ENCODE results near the gene HMX1. TPM values are rescaled to one million over a fixed set of nuclear protein-coding genes. Genes with fewer than 3 reads are reported as not detected.

Gene HMX1
- total and polyA plus RNA-seq, 2 donors (not counting 3 experiments of a cell fraction or from before 2014, with no cell fraction given), result not detected

GRCh38 chr4:8900588-8900987, 28.9 kb upstream of the HMX1 start:
- BruUV-seq (replicated peaks), result no TSS peak
- ChIA-PET POLR2A (no interaction called here), CTCF (no interaction called here)
- Histone ChIP-seq H3K9me1 (replicated peaks; ENCODE audit: control insufficient read depth, extremely low read depth, insufficient read depth, low read length) (no peaks in the 10 kb centered on the region), H3K4me2 (ENCODE audit: insufficient read depth, low read length) (no peak overlapping the region), H3K27me3 (ENCODE audit: control insufficient read depth in 2 of 2, insufficient read depth in 2 of 2, low read length in 2 of 2) (no peaks in the 10 kb centered on the region), H3K36me3 (ENCODE audit: control insufficient read depth in 2 of 2, extremely low read depth in 1 of 2, insufficient read depth in 2 of 2, low read length in 2 of 2) (no peaks in the 10 kb centered on the region), H3K79me2 (ENCODE audit: control insufficient read depth, insufficient read depth, low read length) (no peaks in the 10 kb centered on the region), H3K9me3 (replicated peaks; ENCODE audit: control insufficient read depth, insufficient read depth, low read length) (peaks cover 2% of the 10 kb centered on the region), H3K4me3 (replicated peaks in 1 of 3; ENCODE audit: insufficient read depth in 1 of 3, low read depth in 1 of 3, low read length in 3 of 3) (no peak overlapping the region), H4K20me1 (replicated peaks; ENCODE audit: control insufficient read depth, extremely low read depth, insufficient read depth, low read length) (no peaks in the 10 kb centered on the region), H3K9ac (replicated peaks; ENCODE audit: extremely low read depth, insufficient read depth, low read length) (no peak overlapping the region), H3K27ac (ENCODE audit: insufficient read depth, low read depth, low read length) (no peak overlapping the region), H2AFZ (ENCODE audit: low read depth, low read length) (no peak overlapping the region), H3K4me1 (ENCODE audit: control insufficient read depth, extremely low read depth, insufficient read depth, low read length) (no peaks in the 10 kb centered on the region)
- intact Hi-C loops (cut with micrococcal nuclease), result no loop called here
- no peak for DNase-seq (ENCODE audit: low read depth, low spot score)
- FAIRE-seq, result no peak
- dilution Hi-C loops (cut with MboI; ENCODE audit: extremely low pct_ligation_motif_present, low sequenced_read_pairs), result no loop called here
- TF ChIP-seq GATA2 (IDR thresholded peaks at IDR 0.05; ENCODE audit: insufficient read depth, insufficient read length, low read depth, low read length) (no peak), FOS (IDR thresholded peaks at IDR 0.05; ENCODE audit: borderline replicate concordance, insufficient read depth, low read length) (no peak), MYC (IDR thresholded peaks at IDR 0.05; ENCODE audit: low read depth, low read length) (no peak), EZH2 (IDR thresholded peaks at IDR 0.05; ENCODE audit: borderline replicate concordance, low read depth, low read length, severe bottlenecking) (no peak), POLR2AphosphoS5 (IDR thresholded peaks at IDR 0.05; ENCODE audit: insufficient read depth, low read depth, low read length) (no peak), POLR2A (IDR thresholded peaks at IDR 0.05; ENCODE audit: low read depth, low read length) (no peak), JUN (IDR thresholded peaks at IDR 0.05; ENCODE audit: borderline replicate concordance, insufficient read depth, insufficient read length, low read depth) (no peak)
- TF ChIP-seq, protein P1, sequence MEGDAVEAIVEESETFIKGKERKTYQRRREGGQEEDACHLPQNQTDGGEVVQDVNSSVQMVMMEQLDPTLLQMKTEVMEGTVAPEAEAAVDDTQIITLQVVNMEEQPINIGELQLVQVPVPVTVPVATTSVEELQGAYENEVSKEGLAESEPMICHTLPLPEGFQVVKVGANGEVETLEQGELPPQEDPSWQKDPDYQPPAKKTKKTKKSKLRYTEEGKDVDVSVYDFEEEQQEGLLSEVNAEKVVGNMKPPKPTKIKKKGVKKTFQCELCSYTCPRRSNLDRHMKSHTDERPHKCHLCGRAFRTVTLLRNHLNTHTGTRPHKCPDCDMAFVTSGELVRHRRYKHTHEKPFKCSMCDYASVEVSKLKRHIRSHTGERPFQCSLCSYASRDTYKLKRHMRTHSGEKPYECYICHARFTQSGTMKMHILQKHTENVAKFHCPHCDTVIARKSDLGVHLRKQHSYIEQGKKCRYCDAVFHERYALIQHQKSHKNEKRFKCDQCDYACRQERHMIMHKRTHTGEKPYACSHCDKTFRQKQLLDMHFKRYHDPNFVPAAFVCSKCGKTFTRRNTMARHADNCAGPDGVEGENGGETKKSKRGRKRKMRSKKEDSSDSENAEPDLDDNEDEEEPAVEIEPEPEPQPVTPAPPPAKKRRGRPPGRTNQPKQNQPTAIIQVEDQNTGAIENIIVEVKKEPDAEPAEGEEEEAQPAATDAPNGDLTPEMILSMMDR (IDR thresholded peaks at IDR 0.05; ENCODE audit: extremely low read depth in 1 of 2, insufficient read depth in 1 of 2, low read depth in 1 of 2, low read length in 2 of 2), result no peak
- TF ChIP-seq, protein P2, sequence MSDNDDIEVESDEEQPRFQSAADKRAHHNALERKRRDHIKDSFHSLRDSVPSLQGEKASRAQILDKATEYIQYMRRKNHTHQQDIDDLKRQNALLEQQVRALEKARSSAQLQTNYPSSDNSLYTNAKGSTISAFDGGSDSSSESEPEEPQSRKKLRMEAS (IDR thresholded peaks at IDR 0.05; ENCODE audit: insufficient read depth, insufficient read length), result no peak
